Fibroblast of skin of left quadriceps (primary cell): ENCODE measurements around the gene RAB10.
"Not testable (repeated sequence)": the region's sequence is repeated elsewhere in the genome, so short reads cannot be mapped to it uniquely, and the experiment has no call there.

Experiments used
- DNase-seq, 2 experiments: peaks; one replicate each; pipeline ENCODE4 v3.0.0-alpha.2; 2013; ENCODE audit warnings: low read depth in 2 of 2

Gene RAB10

GRCh38 chr2:26058390-26058789, 24.5 kb downstream of the RAB10 start:
- DNase-seq: no peak

- DNase-seq: no peak
Measured at GRCh38 chr2:26059542-26059941, 25.7 kb downstream of the RAB10 start.

GRCh38 chr2:26061539-26061938, 27.7 kb downstream of the RAB10 start:
- no peak for DNase-seq

GRCh38 chr2:26064846-26065245, 31.0 kb downstream of the RAB10 start:
- no peak for DNase-seq

- no peak for DNase-seq
Measured at GRCh38 chr2:26067186-26067974, 33.5 kb downstream of the RAB10 start.

- no peak for DNase-seq
Measured at GRCh38 chr2:26067980-26068507, 34.2 kb downstream of the RAB10 start.

GRCh38 chr2:26068602-26069298, 34.9 kb downstream of the RAB10 start:
- DNase-seq: peak; percentile 65 to 69

- DNase-seq: no peak
Measured at GRCh38 chr2:26070730-26071129, 36.8 kb downstream of the RAB10 start.

GRCh38 chr2:26072925-26073768, 39.3 kb downstream of the RAB10 start:
- no peak for DNase-seq

GRCh38 chr2:26073830-26074229, 39.9 kb downstream of the RAB10 start:
- no peak for DNase-seq

- no peak for DNase-seq
Measured at GRCh38 chr2:26074676-26075075, 40.8 kb downstream of the RAB10 start.

GRCh38 chr2:26075173-26075572, 41.3 kb downstream of the RAB10 start:
- DNase-seq: no peak

GRCh38 chr2:26076001-26076587, 42.2 kb downstream of the RAB10 start:
- DNase-seq: no peak

GRCh38 chr2:26077291-26077690, 43.4 kb downstream of the RAB10 start:
- no peak for DNase-seq

GRCh38 chr2:26078939-26079338, 45.1 kb downstream of the RAB10 start:
- DNase-seq: no peak

- no peak for DNase-seq
Measured at GRCh38 chr2:26080356-26080755, 46.5 kb downstream of the RAB10 start.

GRCh38 chr2:26080925-26081324, 47.0 kb downstream of the RAB10 start:
- DNase-seq: not testable (repeated sequence)

- no peak for DNase-seq
Measured at GRCh38 chr2:26081556-26081955, 47.7 kb downstream of the RAB10 start.

- DNase-seq: peak; percentile 10 to 14
Measured at GRCh38 chr2:26086155-26086637, 52.3 kb downstream of the RAB10 start.

GRCh38 chr2:26086779-26087178, 52.9 kb downstream of the RAB10 start:
- no peak for DNase-seq

- peak in 1 of 2 experiments; percentile 2 for DNase-seq
Measured at GRCh38 chr2:26088038-26088643, 54.3 kb downstream of the RAB10 start.
